Spleen (tissue), 11 donors: ENCODE measurements around the gene PCNX1. TPM values are rescaled to one million over a fixed set of nuclear protein-coding genes. Genes with fewer than 3 reads are reported as not detected.
A peak's percentile ranks its signal among the peaks of the same experiment; 100 is the strongest.

Source experiments
- DNase-seq: peaks from one replicate; pipeline ENCODE4 v3.0.0-alpha.2; 2020
- H3K27ac ChIP-seq, 8 donors: fragments of 200-600 bp; sonication (generic) in 7 of 8; 1 replicate in 4 of 8; 2 replicates in 4 of 8; pipeline versions ENCODE4 v1.5.0 to v1.8.0; 2016 to 2021; ENCODE audit warnings: inconsistent platforms in 4 of 8, mild to moderate bottlenecking in 4 of 8, moderate library complexity in 1 of 8
- H3K27me3 ChIP-seq, 7 donors: fragments of 200-600 bp; sonication (generic) in 6 of 7; replicated peaks in 1 of 7; 1 replicate in 4 of 7; 2 replicates in 3 of 7; pipeline versions ENCODE4 v1.5.0 to v1.8.0; 2016 to 2021; ENCODE audit warnings: inconsistent platforms in 3 of 7, mild to moderate bottlenecking in 1 of 7
- H3K36me3 ChIP-seq, 6 donors: fragments of 200-600 bp; sonication (generic) in 5 of 6; 1 replicate in 4 of 6; 2 replicates in 2 of 6; pipeline versions ENCODE4 v1.5.0 to v1.8.0; 2016 to 2021; ENCODE audit warnings: inconsistent platforms in 2 of 6
- H3K4me1 ChIP-seq, 6 donors: fragments of 200-600 bp; sonication (generic) in 5 of 6; 1 replicate in 3 of 6; 2 replicates in 3 of 6; pipeline versions ENCODE4 v1.5.0 to v1.8.0; 2016 to 2021; ENCODE audit warnings: inconsistent platforms in 3 of 6
- H3K4me3 ChIP-seq, 8 donors: fragments of 200-600 bp; sonication (generic) in 7 of 8; 1 replicate in 4 of 8; 2 replicates in 4 of 8; pipeline versions ENCODE4 v1.5.0 to v1.8.0; 2016 to 2021; ENCODE audit warnings: inconsistent platforms in 4 of 8, mild to moderate bottlenecking in 4 of 8, moderate library complexity in 2 of 8
- H3K9me3 ChIP-seq, 8 donors: fragments of 200-600 bp; sonication (generic) in 7 of 8; 1 replicate in 4 of 8; 2 replicates in 4 of 8; pipeline versions ENCODE4 v1.5.0 to v1.8.0; 2016 to 2021; ENCODE audit warnings: inconsistent platforms in 4 of 8
- POLR2A ChIP-seq, 3 donors: fragments of 450-650 bp; IDR thresholded peaks; one replicate each; pipeline ENCODE4 v1.5.1; 2017; ENCODE audit warnings: antibody characterized with exemption in 3 of 3, mild to moderate bottlenecking in 1 of 3
- POLR2AphosphoS5 ChIP-seq, 3 donors: sonication (generic); formaldehyde crosslinking; IDR thresholded peaks; one replicate each; pipeline ENCODE4 v1.5.1; 2017; ENCODE audit warnings: antibody characterized with exemption in 3 of 3
- WGBS, 5 donors: extraction: QIAGEN DNeasy Blood & Tissue Kit in 3 of 5; methylation state at CpG; one replicate each; pipeline versions ENCODE4 v1.1.5 to v1.1.7; 2013 to 2018; 5-methylcytosine and 5-hydroxymethylcytosine counted together
- intact Hi-C: fragments of 100-400 bp; cut with DNase I; formaldehyde crosslinking; loops from one replicate; pipeline ENCODE4 v1.15.0; 2023; ENCODE audit warnings: low total_unique reads
- polyA plus RNA-seq, 3 donors: library from polyadenylated mRNA; stranded (reverse); fragments of 200-250 nt; gene quantifications; one replicate each; pipeline ENCODE4 v1.2.1, GENCODE V29; 2013
- total RNA-seq, 7 donors: library from RNA; depleted of rRNA in 3 of 7; stranded (reverse); fragments of >200 nt in 3 of 7; fragmentation: NEBNext Ultra II Directional in 4 of 7; extraction: Animal tissue kit (Norgen Biotek cat#: 25700) in 4 of 7; gene quantifications; one replicate each; pipeline versions ENCODE4 v1.1.0 to v1.2.1, GENCODE V29; 2016 to 2021
- TF ChIP-seq, protein P1 (sequence below), 11 experiments: fragments of 200-600 bp in 7 of 11; fragments of 450-650 bp in 4 of 11; sonication (generic) in 4 of 11; IDR thresholded peaks in 8 of 11; conservative IDR thresholded peaks in 3 of 11; 1 replicate in 7 of 11; 2 replicates in 4 of 11; pipeline versions ENCODE4 v1.4.0 to v1.8.0; 2016 to 2021; ENCODE audit warnings: antibody characterized with exemption in 11 of 11, inconsistent platforms in 4 of 11, mild to moderate bottlenecking in 1 of 11
- donor health status: healthy with polysubstance abuse.
- donor health status: DM: no; HTN: no; CAD: no; lungs with moderate emphysema.
- donor health status: DM: no; HTN: no; CAD: no.
- donor health status: Bipolar disorder and iron deficiency.
- donor health status: healthy.
- donor health status: DM: no; HTN: no; CAD: no.
- donor health status: DM: yes; HTN: yes; CAD: no.

PCNX1 gene
- total and polyA plus RNA-seq, 10 donors: 4.0 to 149 (median 100) TPM

- H3K4me3 ChIP-seq: no peak overlapping the region
- no peak for TF ChIP-seq POLR2AphosphoS5 (IDR thresholded peaks at IDR 0.05)
- TF ChIP-seq, protein P1, sequence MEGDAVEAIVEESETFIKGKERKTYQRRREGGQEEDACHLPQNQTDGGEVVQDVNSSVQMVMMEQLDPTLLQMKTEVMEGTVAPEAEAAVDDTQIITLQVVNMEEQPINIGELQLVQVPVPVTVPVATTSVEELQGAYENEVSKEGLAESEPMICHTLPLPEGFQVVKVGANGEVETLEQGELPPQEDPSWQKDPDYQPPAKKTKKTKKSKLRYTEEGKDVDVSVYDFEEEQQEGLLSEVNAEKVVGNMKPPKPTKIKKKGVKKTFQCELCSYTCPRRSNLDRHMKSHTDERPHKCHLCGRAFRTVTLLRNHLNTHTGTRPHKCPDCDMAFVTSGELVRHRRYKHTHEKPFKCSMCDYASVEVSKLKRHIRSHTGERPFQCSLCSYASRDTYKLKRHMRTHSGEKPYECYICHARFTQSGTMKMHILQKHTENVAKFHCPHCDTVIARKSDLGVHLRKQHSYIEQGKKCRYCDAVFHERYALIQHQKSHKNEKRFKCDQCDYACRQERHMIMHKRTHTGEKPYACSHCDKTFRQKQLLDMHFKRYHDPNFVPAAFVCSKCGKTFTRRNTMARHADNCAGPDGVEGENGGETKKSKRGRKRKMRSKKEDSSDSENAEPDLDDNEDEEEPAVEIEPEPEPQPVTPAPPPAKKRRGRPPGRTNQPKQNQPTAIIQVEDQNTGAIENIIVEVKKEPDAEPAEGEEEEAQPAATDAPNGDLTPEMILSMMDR (IDR thresholded peaks at IDR 0.05 in 8 of 11, conservative IDR thresholded peaks at IDR 0.05 in 3 of 11): no peak
- no peak for TF ChIP-seq POLR2A (IDR thresholded peaks at IDR 0.05)
- intact Hi-C loops: no loop called here
- H3K27me3 ChIP-seq: no peaks in the 10 kb centered on the region
- H3K4me1 ChIP-seq: peaks cover 11 to 41% (median 25%) of the 10 kb centered on the region in 6 donors
- H3K27ac ChIP-seq: peak overlapping the region in 4 of 8 donors; percentile 96 to 99 (median 98)
- no peaks in the 10 kb centered on the region for H3K36me3 ChIP-seq
- DNase-seq: no peak
- WGBS, 5 donors: 94 to 100% (median 97%) methylated on average over 2 of the region's 2 CpGs
- no peaks in the 10 kb centered on the region for H3K9me3 ChIP-seq
These were observed 2.9 kb upstream of the PCNX1 start for GRCh38 chr14:70904373-70904772.

DNA sequence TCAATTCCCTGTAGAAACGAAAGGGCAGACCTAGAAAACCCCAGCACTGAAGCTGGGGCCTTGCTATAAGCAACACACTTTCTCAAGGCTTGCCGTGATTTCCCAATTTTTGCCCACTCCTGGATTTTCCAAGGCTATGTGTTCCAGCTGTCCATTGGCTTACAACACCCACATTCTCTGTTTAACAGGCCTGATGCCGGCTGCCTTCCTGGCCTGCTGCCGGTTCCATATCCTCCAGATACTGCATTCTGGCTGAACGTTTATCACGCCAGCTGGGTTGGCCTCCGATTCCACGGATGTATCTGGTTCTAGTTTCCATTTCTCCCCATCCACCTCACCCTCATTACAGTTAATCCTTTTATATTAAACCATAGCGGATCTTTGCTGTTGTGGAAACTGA lies 2.0 kb upstream of the PCNX1 start:
- intact Hi-C loops: loop anchor here (5.0 kb wide), 1 partner anchor 67 kb away; no protein-coding TSS in a partner anchor
- Histone ChIP-seq H3K4me1 (peaks cover 11 to 48% (median 31%) of the 10 kb centered on the region in 6 donors), H3K27me3 (no peaks in the 10 kb centered on the region), H3K36me3 (no peaks in the 10 kb centered on the region), H3K4me3 (no peak overlapping the region), H3K9me3 (no peaks in the 10 kb centered on the region), H3K27ac (peak overlapping the region in 7 of 8 donors; percentile 56 to 99 (median 96))
- no peak for TF ChIP-seq POLR2A (IDR thresholded peaks at IDR 0.05)
- peak in 2 of 3 donors; percentile 36 to 49 for TF ChIP-seq POLR2AphosphoS5 (IDR thresholded peaks at IDR 0.05)
- no peak for DNase-seq
- WGBS, 5 donors: 69 to 82% (median 76%) methylated on average over 9 of the region's 9 CpGs

- Histone ChIP-seq H3K9me3 (no peaks in the 10 kb centered on the region), H3K4me1 (peaks cover 18 to 54% (median 45%) of the 10 kb centered on the region in 6 donors), H3K27me3 (no peaks in the 10 kb centered on the region), H3K27ac (peak overlapping the region; percentile 88 to 99 (median 96)), H3K36me3 (no peaks in the 10 kb centered on the region), H3K4me3 (peak overlapping the region; percentile 30 to 97 (median 90))
- no peak for DNase-seq
- WGBS, 5 donors: 24 to 31% (median 28%) methylated on average over 9 of the region's 9 CpGs
- TF ChIP-seq POLR2AphosphoS5 (IDR thresholded peaks at IDR 0.05) (no peak), POLR2A (IDR thresholded peaks at IDR 0.05) (no peak)
- TF ChIP-seq, protein P1 (IDR thresholded peaks at IDR 0.05 in 8 of 11, conservative IDR thresholded peaks at IDR 0.05 in 3 of 11): no peak
- intact Hi-C loops: loop anchor here (5.0 kb wide), 1 partner anchor 66 kb away; no protein-coding TSS in a partner anchor
These were observed 475 bp upstream of the PCNX1 start for GRCh38 chr14:70906793-70907175.

DNA sequence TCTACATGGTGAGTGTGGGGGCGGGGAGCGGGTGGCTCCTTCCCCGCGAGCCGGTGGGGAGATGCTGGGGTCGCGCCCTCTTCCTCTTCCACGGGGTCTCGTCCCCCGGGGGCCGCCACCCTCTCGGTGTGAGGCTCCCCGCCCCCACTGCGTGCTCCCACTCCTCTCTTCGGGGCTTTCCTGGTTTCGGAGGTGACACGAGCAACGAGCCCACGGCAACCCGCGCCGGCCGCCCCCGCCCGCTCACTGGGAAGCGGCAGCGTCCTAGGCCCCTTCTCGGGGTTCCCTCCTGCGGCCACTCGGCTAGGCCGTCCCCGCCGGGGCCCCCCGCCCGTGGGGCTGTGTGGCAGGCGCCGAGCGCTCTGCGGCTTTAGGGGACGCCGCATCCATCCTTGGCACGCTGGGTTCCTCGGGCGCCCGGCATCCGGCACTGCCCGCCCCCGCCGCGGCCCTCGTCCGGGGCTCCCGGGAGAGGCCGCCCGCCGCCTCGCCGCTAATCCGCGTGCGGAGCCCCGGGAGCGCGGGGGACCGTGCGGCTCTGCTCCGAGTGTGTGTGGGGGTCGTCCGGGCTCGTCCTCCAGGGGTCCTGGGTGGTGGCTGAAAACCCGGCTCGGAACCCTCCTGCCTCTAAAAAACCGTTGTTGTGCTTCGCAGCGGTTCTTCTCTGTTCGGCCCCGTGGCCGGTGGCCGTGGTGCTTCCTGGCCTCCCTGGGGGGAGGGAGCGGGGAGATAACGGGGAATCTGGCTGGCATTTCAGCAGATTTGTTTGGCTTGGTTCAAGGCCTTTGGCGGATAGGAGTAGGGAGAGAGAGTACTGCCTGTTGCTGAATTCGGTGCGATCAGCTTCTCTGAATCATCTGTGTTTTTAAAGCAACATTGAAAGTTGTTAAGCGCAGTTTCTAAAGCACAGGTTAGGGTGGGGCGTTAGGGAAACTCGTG lies 1.0 kb downstream of the PCNX1 start:
- Histone ChIP-seq H3K4me1 (peaks cover 19 to 69% (median 57%) of the 10 kb centered on the region in 6 donors), H3K27me3 (no peaks in the 10 kb centered on the region), H3K36me3 (no peaks in the 10 kb centered on the region), H3K9me3 (no peaks in the 10 kb centered on the region), H3K27ac (peak overlapping the region; percentile 88 to 99 (median 96)), H3K4me3 (peak overlapping the region; percentile 78 to 97 (median 90))
- peak; percentile 57 to 81 (median 58) for TF ChIP-seq POLR2AphosphoS5 (IDR thresholded peaks at IDR 0.05)
- TF ChIP-seq, protein P1 (IDR thresholded peaks at IDR 0.05 in 8 of 11, conservative IDR thresholded peaks at IDR 0.05 in 3 of 11): no peak
- peak in 1 of 3 donors; percentile 34 for TF ChIP-seq POLR2A (IDR thresholded peaks at IDR 0.05)
- WGBS, 5 donors: 0 to 1% (median 0%) methylated on average over 14 to 87 of the region's 87 CpGs
- peak; percentile 92 for DNase-seq
- intact Hi-C loops: loop anchor here (5.0 kb wide), 1 partner anchor 64 kb away; no protein-coding TSS in a partner anchor
